Trophoblast cell (in vitro differentiated cells and primary cell): Measurements from ENCODE around the gene SNW1.

ENCODE experiments used
- DNase-seq, 2 donors: peaks; one replicate each; pipeline ENCODE4 v3.0.0-alpha.2; 2016
- H2AFZ ChIP-seq: 2 replicates; pipeline ENCODE4 v1.6.1; 2013; ENCODE audit warnings: low read length, moderate library complexity, mild to moderate bottlenecking; ENCODE audit not compliant: insufficient read depth, poor library complexity
- H2AK5ac ChIP-seq: 2 replicates; pipeline ENCODE4 v1.6.1; 2013; ENCODE audit warnings: mild to moderate bottlenecking, low read length
- H2BK120ac ChIP-seq: 2 replicates; pipeline ENCODE4 v1.6.1; 2013; ENCODE audit warnings: low read length, mild to moderate bottlenecking, moderate library complexity; ENCODE audit not compliant: insufficient read depth, poor library complexity
- H2BK12ac ChIP-seq: 2 replicates; pipeline ENCODE4 v1.6.1; 2013; ENCODE audit warnings: mild to moderate bottlenecking, low read length, moderate library complexity
- H2BK5ac ChIP-seq: 2 replicates; pipeline ENCODE4 v1.6.1; 2013; ENCODE audit warnings: low read length, low read depth, moderate library complexity, mild to moderate bottlenecking; ENCODE audit not compliant: poor library complexity
- H3K14ac ChIP-seq: 2 replicates; pipeline ENCODE4 v1.6.1; 2013; ENCODE audit warnings: mild to moderate bottlenecking, low read length
- H3K18ac ChIP-seq: 2 replicates; pipeline ENCODE4 v1.6.1; 2013; ENCODE audit warnings: mild to moderate bottlenecking, low read length
- H3K23ac ChIP-seq: 2 replicates; pipeline ENCODE4 v1.6.1; 2013; ENCODE audit warnings: low read length
- H3K27ac ChIP-seq: 2 replicates; pipeline ENCODE4 v1.5.1; 2013; ENCODE audit warnings: low read depth, mild to moderate bottlenecking, inconsistent platforms, low read length, moderate library complexity
- H3K27me3 ChIP-seq: 2 replicates; pipeline ENCODE4 v1.6.1; 2013; ENCODE audit warnings: inconsistent platforms, mild to moderate bottlenecking, low read length, moderate library complexity; ENCODE audit not compliant: insufficient read depth
- H3K36me3 ChIP-seq, 2 experiments: 1 replicate in 1 of 2; 2 replicates in 1 of 2; pipeline ENCODE4 v1.6.1; 2013; ENCODE audit warnings: low read length in 2 of 2, mild to moderate bottlenecking in 2 of 2, moderate library complexity in 1 of 2; ENCODE audit not compliant: insufficient read depth in 2 of 2, control insufficient read depth in 1 of 2
- H3K4ac ChIP-seq: 2 replicates; pipeline ENCODE4 v1.6.1; 2013; ENCODE audit warnings: low read depth, mild to moderate bottlenecking, low read length, moderate library complexity
- H3K4me1 ChIP-seq, 2 experiments: 1 replicate in 1 of 2; 2 replicates in 1 of 2; pipeline ENCODE4 v1.6.1; 2013; ENCODE audit warnings: low read length in 2 of 2, mild to moderate bottlenecking in 2 of 2, moderate library complexity in 1 of 2; ENCODE audit not compliant: insufficient read depth in 2 of 2, control insufficient read depth in 1 of 2
- H3K4me2 ChIP-seq: 2 replicates; pipeline ENCODE4 v1.6.1; 2013; ENCODE audit warnings: inconsistent platforms, mild to moderate bottlenecking, low read length, moderate library complexity
- H3K4me3 ChIP-seq: 2 replicates; pipeline ENCODE4 v1.5.1; 2013; ENCODE audit warnings: mild to moderate bottlenecking, low read depth, low read length, inconsistent platforms
- H3K79me1 ChIP-seq: one replicate; pipeline ENCODE4 v1.6.1; 2013; ENCODE audit warnings: low read length
- H3K79me2 ChIP-seq: 2 replicates; pipeline ENCODE4 v1.6.1; 2013; ENCODE audit warnings: low read length, mild to moderate bottlenecking; ENCODE audit not compliant: control insufficient read depth, insufficient read depth, poor library complexity
- H3K9ac ChIP-seq: 2 replicates; pipeline ENCODE4 v1.6.1; 2013; ENCODE audit warnings: mild to moderate bottlenecking, low read length
- H3K9me3 ChIP-seq: 2 replicates; pipeline ENCODE4 v1.6.1; 2013; ENCODE audit warnings: low read depth, mild to moderate bottlenecking, control low read depth, inconsistent platforms, low read length; ENCODE audit not compliant: insufficient read depth
- H4K12ac ChIP-seq: 2 replicates; pipeline ENCODE4 v1.6.1; 2013; ENCODE audit warnings: low read depth, mild to moderate bottlenecking, low read length, moderate library complexity
- H4K8ac ChIP-seq: 2 replicates; pipeline ENCODE4 v1.6.1; 2013; ENCODE audit warnings: low read depth, mild to moderate bottlenecking, low read length, moderate library complexity
- H4K91ac ChIP-seq: one replicate; pipeline ENCODE4 v1.6.1; 2013; ENCODE audit warnings: low read depth, mild to moderate bottlenecking, low read length, moderate library complexity
- WGBS: extraction: QIAGEN DNeasy Blood & Tissue Kit; methylation state at CpG from one replicate; pipeline ENCODE4 v1.1.7; 2013; ENCODE audit warnings: missing lambda C conversion rate; ENCODE audit not compliant: insufficient read length, insufficient coverage; ENCODE audit errors: extremely low coverage; 5-methylcytosine and 5-hydroxymethylcytosine counted together

SNW1 gene

GRCh38 chr14:77682158-77682553 is 78.8 kb downstream of the SNW1 start:
- no peaks in the 10 kb centered on the region for H3K9me3 ChIP-seq
- no peak overlapping the region for H3K9ac ChIP-seq
- no peak overlapping the region for H3K27ac ChIP-seq
- no peak overlapping the region for H3K14ac ChIP-seq
- H3K4ac ChIP-seq, result no peak overlapping the region
- no peaks in the 10 kb centered on the region for H3K79me1 ChIP-seq
- H3K79me2 ChIP-seq, result no peaks in the 10 kb centered on the region
- no peak overlapping the region for H3K23ac ChIP-seq
- H2BK5ac ChIP-seq, result no peak overlapping the region
- H2BK120ac ChIP-seq, result no peak overlapping the region
- H3K36me3 ChIP-seq, result peaks cover 8 to 15% of the 10 kb centered on the region in 2 experiments
- WGBS, result no CpG with 5 or more reads among the region's 1 CpG
- no peaks in the 10 kb centered on the region for H3K4me1 ChIP-seq
- no peaks in the 10 kb centered on the region for H3K27me3 ChIP-seq
- H4K91ac ChIP-seq, result no peak overlapping the region
- H2AK5ac ChIP-seq, result no peak overlapping the region
- H4K8ac ChIP-seq, result no peak overlapping the region
- DNase-seq, result no peak
- H3K4me2 ChIP-seq, result no peak overlapping the region
- no peak overlapping the region for H2AFZ ChIP-seq
- no peak overlapping the region for H2BK12ac ChIP-seq
- no peak overlapping the region for H3K4me3 ChIP-seq
- H4K12ac ChIP-seq, result no peak overlapping the region
- no peak overlapping the region for H3K18ac ChIP-seq

GRCh38 chr14:77681196-77682157 is 79.5 kb downstream of the SNW1 start:
- Histone ChIP-seq H3K4ac (no peak overlapping the region), H3K9me3 (no peaks in the 10 kb centered on the region), H4K8ac (no peak overlapping the region), H3K79me2 (no peaks in the 10 kb centered on the region), H3K4me3 (no peak overlapping the region), H2AK5ac (no peak overlapping the region), H3K9ac (no peak overlapping the region), H3K4me1 (no peaks in the 10 kb centered on the region), H2AFZ (no peak overlapping the region), H3K79me1 (no peaks in the 10 kb centered on the region), H3K27ac (no peak overlapping the region), H2BK12ac (no peak overlapping the region), H3K27me3 (no peaks in the 10 kb centered on the region), H3K14ac (no peak overlapping the region), H4K12ac (no peak overlapping the region), H3K18ac (no peak overlapping the region), H2BK120ac (no peak overlapping the region), H2BK5ac (no peak overlapping the region), H3K4me2 (no peak overlapping the region), H3K23ac (no peak overlapping the region), H3K36me3 (peaks cover 8 to 12% of the 10 kb centered on the region in 2 experiments), H4K91ac (no peak overlapping the region)
- DNase-seq, result no peak
- WGBS, result no CpG with 5 or more reads among the region's 7 CpGs

DNA sequence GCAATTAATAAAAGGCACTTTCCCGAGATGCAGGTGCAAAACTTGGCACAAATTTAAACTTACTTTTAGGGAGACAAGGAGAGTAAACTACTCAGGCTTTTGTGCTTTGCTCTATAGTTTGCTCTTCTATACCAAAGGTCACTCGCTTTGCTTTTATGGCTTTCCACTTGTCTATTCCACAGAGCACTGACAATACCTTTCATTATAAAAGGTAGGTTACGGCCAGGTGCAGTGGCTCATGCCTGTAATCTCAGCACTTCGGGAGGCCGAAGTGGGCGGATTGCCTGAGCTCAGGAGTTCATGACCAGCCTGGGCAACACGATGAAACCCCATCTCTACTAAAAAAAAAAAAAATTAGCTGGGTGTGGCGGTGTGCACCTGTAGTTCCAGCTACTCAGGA is 86.0 kb downstream of the SNW1 start:
- Histone ChIP-seq H3K4ac (no peak overlapping the region), H2BK120ac (no peak overlapping the region), H3K4me1 (no peaks in the 10 kb centered on the region), H4K12ac (no peak overlapping the region), H4K8ac (no peak overlapping the region), H3K27ac (no peak overlapping the region), H3K9ac (no peak overlapping the region), H3K4me2 (no peak overlapping the region), H3K27me3 (no peaks in the 10 kb centered on the region), H3K36me3 (peaks cover 10 to 13% of the 10 kb centered on the region in 2 experiments), H4K91ac (no peak overlapping the region), H2AK5ac (no peak overlapping the region), H3K4me3 (no peak overlapping the region), H3K18ac (no peak overlapping the region), H3K79me2 (no peaks in the 10 kb centered on the region), H2BK12ac (no peak overlapping the region), H3K14ac (no peak overlapping the region), H2BK5ac (no peak overlapping the region), H3K23ac (no peak overlapping the region), H3K79me1 (no peaks in the 10 kb centered on the region), H3K9me3 (no peaks in the 10 kb centered on the region), H2AFZ (no peak overlapping the region)
- no peak for DNase-seq
- WGBS, result no CpG with 5 or more reads among the region's 8 CpGs

- no peak overlapping the region for H3K9ac ChIP-seq
- no peak overlapping the region for H3K4me3 ChIP-seq
- H4K12ac ChIP-seq, result no peak overlapping the region
- no peak overlapping the region for H4K8ac ChIP-seq
- H2AK5ac ChIP-seq, result no peak overlapping the region
- H2BK120ac ChIP-seq, result no peak overlapping the region
- H2AFZ ChIP-seq, result no peak overlapping the region
- no peak overlapping the region for H3K23ac ChIP-seq
- H3K9me3 ChIP-seq, result no peaks in the 10 kb centered on the region
- H3K79me2 ChIP-seq, result no peaks in the 10 kb centered on the region
- DNase-seq, result no peak
- no peaks in the 10 kb centered on the region for H3K4me1 ChIP-seq
- no peak overlapping the region for H3K4ac ChIP-seq
- no peak overlapping the region for H2BK5ac ChIP-seq
- no peak overlapping the region for H3K14ac ChIP-seq
- H2BK12ac ChIP-seq, result no peak overlapping the region
- H3K18ac ChIP-seq, result no peak overlapping the region
- no peak overlapping the region for H3K27ac ChIP-seq
- no peak overlapping the region for H4K91ac ChIP-seq
- no peaks in the 10 kb centered on the region for H3K79me1 ChIP-seq
- peaks cover 4 to 13% of the 10 kb centered on the region in 2 experiments for H3K36me3 ChIP-seq
- no peak overlapping the region for H3K4me2 ChIP-seq
- no peaks in the 10 kb centered on the region for H3K27me3 ChIP-seq
Observed at GRCh38 chr14:77673193-77673592, 87.8 kb downstream of the SNW1 start.
